Stimulated activated CD4-positive, alpha-beta T cell treated with anti-CD3 and anti-CD28 coated beads, Interleukin-4, amount 100 ng/mL, for 24 hours (primary cell): ENCODE measurements around the gene LIPM.

Experiments used
- DNase-seq: peaks from one replicate; pipeline ENCODE4 v3.0.0-alpha.2; 2020

Gene LIPM

GRCh38 chr10:88841316-88842111 lies 39.0 kb downstream of the LIPM start:
- no peak for DNase-seq

GRCh38 chr10:88843171-88843570 lies 40.6 kb downstream of the LIPM start:
- no peak for DNase-seq

- DNase-seq: no peak
Observed at GRCh38 chr10:88848499-88848898, 46.0 kb downstream of the LIPM start.

GRCh38 chr10:88849234-88849633 lies 46.7 kb downstream of the LIPM start:
- no peak for DNase-seq

GRCh38 chr10:88850712-88851111 lies 48.2 kb downstream of the LIPM start:
- DNase-seq: no peak

- DNase-seq: no peak
Observed at GRCh38 chr10:88851706-88852105, 49.2 kb downstream of the LIPM start, which contains the start of gene ANKRD22. Gene ANKRD22 (minus strand): TSS chr10:88851844. CDS start chr10:88851607, 237 bp downstream.

- no peak for DNase-seq
Observed at GRCh38 chr10:88852327-88852726, 49.8 kb downstream of the LIPM start.

GRCh38 chr10:88853155-88853881 lies 50.8 kb downstream of the LIPM start:
- DNase-seq: no peak

- DNase-seq: no peak
Observed at GRCh38 chr10:88854684-88855083, 52.2 kb downstream of the LIPM start.

- no peak for DNase-seq
Observed at GRCh38 chr10:88857831-88858230, 55.3 kb downstream of the LIPM start.

GRCh38 chr10:88858491-88858890 lies 56.0 kb downstream of the LIPM start:
- no peak for DNase-seq

GRCh38 chr10:88861036-88861435 lies 58.5 kb downstream of the LIPM start:
- DNase-seq: no peak

- DNase-seq: no peak
Observed at GRCh38 chr10:88865281-88865876, 62.8 kb downstream of the LIPM start.

- no peak for DNase-seq
Observed at GRCh38 chr10:88866454-88866853, 63.9 kb downstream of the LIPM start.

- no peak for DNase-seq
Observed at GRCh38 chr10:88870089-88870488, 67.6 kb downstream of the LIPM start.
